Small intestine (tissue), 7 donors: ENCODE results near the gene LRRC3. TPM values are rescaled to one million over a fixed set of nuclear protein-coding genes. Genes with fewer than 3 reads are reported as not detected.

ENCODE experiments used
- DNase-seq, 2 donors: peaks; one replicate each; pipeline versions ENCODE4 v3.0.0 to v3.0.0-alpha.2; 2013
- FAIRE-seq: peaks from 2 replicates; lab custom pipeline; 2012; peaks lifted over from hg19 to GRCh38; lab: Jason Lieb, UNC
- H3K27ac ChIP-seq, 3 donors: one replicate each; pipeline ENCODE4 v1.5.1; 2013; ENCODE audit warnings: low read length in 2 of 3, mild to moderate bottlenecking in 2 of 3, control low read depth in 1 of 3, inconsistent platforms in 1 of 3, low read depth in 1 of 3, moderate library complexity in 1 of 3
- H3K27me3 ChIP-seq, 3 donors: one replicate each; pipeline ENCODE4 v1.6.1; 2013; ENCODE audit warnings: low read length in 3 of 3, inconsistent platforms in 1 of 3; ENCODE audit not compliant: control insufficient read depth in 3 of 3, insufficient read depth in 3 of 3
- H3K36me3 ChIP-seq, 3 donors: one replicate each; pipeline ENCODE4 v1.6.1; 2013; ENCODE audit warnings: low read length in 3 of 3, inconsistent platforms in 1 of 3, low read depth in 1 of 3, mild to moderate bottlenecking in 1 of 3, moderate library complexity in 1 of 3; ENCODE audit not compliant: control insufficient read depth in 3 of 3, insufficient read depth in 2 of 3
- H3K4me1 ChIP-seq, 3 donors: one replicate each; pipeline ENCODE4 v1.6.1; 2013; ENCODE audit warnings: low read length in 2 of 3, inconsistent platforms in 1 of 3, low read depth in 1 of 3, mild to moderate bottlenecking in 1 of 3, moderate library complexity in 1 of 3; ENCODE audit not compliant: control insufficient read depth in 3 of 3, insufficient read depth in 2 of 3
- H3K4me3 ChIP-seq, 3 donors: one replicate each; pipeline ENCODE4 v1.5.1; 2013; ENCODE audit warnings: low read length in 3 of 3, control low read depth in 1 of 3, inconsistent platforms in 1 of 3, low read depth in 1 of 3, mild to moderate bottlenecking in 1 of 3, moderate library complexity in 1 of 3
- H3K9me3 ChIP-seq, 2 donors: one replicate each; pipeline ENCODE4 v1.6.1; 2013; ENCODE audit warnings: low read depth in 1 of 2, low read length in 1 of 2; ENCODE audit not compliant: control insufficient read depth in 2 of 2, insufficient read depth in 1 of 2
- WGBS, 3 donors: extraction: QIAGEN DNeasy Blood & Tissue Kit; methylation state at CpG; one replicate each; pipeline ENCODE4 v1.1.7; 2013; 5-methylcytosine and 5-hydroxymethylcytosine counted together
- polyA plus RNA-seq, 4 donors: library from polyadenylated mRNA; stranded (reverse) in 3 of 4; unstranded in 1 of 4; fragments of 200-250 nt in 3 of 4; fragments of 120-200 nt in 1 of 4; gene quantifications; one replicate each; pipeline versions ENCODE4 v1.2.1 to v1.2.3, GENCODE V29; 2013
- donor health status: healthy with polysubstance abuse.
- donor health status: control.
- donor health status: control.
- donor health status: Bipolar disorder and iron deficiency.
- donor health status: healthy.

The LRRC3 gene
- polyA plus RNA-seq, 4 donors, result 0.22 to 17.3 (median 1.3) TPM

- H3K27ac ChIP-seq, result no peak overlapping the region
- H3K27me3 ChIP-seq, result no peaks in the 10 kb centered on the region
- H3K4me3 ChIP-seq, result no peak overlapping the region
- H3K9me3 ChIP-seq, result no peaks in the 10 kb centered on the region
- 64 to 84% (median 74%) methylated on average over 30 of the region's 30 CpGs for WGBS, 3 donors
- DNase-seq (no peak), FAIRE-seq (no peak)
- peaks cover 0 to 9% (median 0%) of the 10 kb centered on the region in 3 donors for H3K4me1 ChIP-seq
- no peaks in the 10 kb centered on the region for H3K36me3 ChIP-seq
These were observed 53.6 kb downstream of the LRRC3 start for GRCh38 chr21:44508711-44509445.

GRCh38 chr21:44509539-44509938, 54.2 kb downstream of the LRRC3 start:
- DNase-seq (peak in 1 of 2 donors; percentile 82), FAIRE-seq (no peak)
- Histone ChIP-seq H3K36me3 (no peaks in the 10 kb centered on the region), H3K27me3 (no peaks in the 10 kb centered on the region), H3K9me3 (no peaks in the 10 kb centered on the region), H3K4me1 (peaks cover 0 to 9% (median 0%) of the 10 kb centered on the region in 3 donors), H3K27ac (no peak overlapping the region), H3K4me3 (no peak overlapping the region)
- 11 to 69% (median 25%) methylated on average over 9 to 12 of the region's 12 CpGs for WGBS, 3 donors

GRCh38 chr21:44510109-44510507, 54.8 kb downstream of the LRRC3 start:
- Histone ChIP-seq H3K4me1 (peaks cover 0 to 9% (median 0%) of the 10 kb centered on the region in 3 donors), H3K4me3 (peak overlapping the region in 1 of 3 donors; percentile 37), H3K36me3 (no peaks in the 10 kb centered on the region), H3K9me3 (no peaks in the 10 kb centered on the region), H3K27me3 (no peaks in the 10 kb centered on the region), H3K27ac (no peak overlapping the region)
- DNase-seq (no peak), FAIRE-seq (no peak)
- 31 to 54% (median 43%) methylated on average over 18 of the region's 18 CpGs for WGBS, 3 donors

- FAIRE-seq (no peak), DNase-seq (peak; percentile 74 to 87)
- Histone ChIP-seq H3K27ac (peak overlapping the region in 1 of 3 donors; percentile 62), H3K4me3 (peak overlapping the region in 2 of 3 donors; percentile 26 to 37), H3K27me3 (no peaks in the 10 kb centered on the region), H3K9me3 (no peaks in the 10 kb centered on the region), H3K36me3 (no peaks in the 10 kb centered on the region), H3K4me1 (peaks cover 0 to 6% (median 0%) of the 10 kb centered on the region in 3 donors)
- WGBS, 3 donors, result 1 to 9% (median 6%) methylated on average over 26 to 36 of the region's 36 CpGs
These were observed 55.4 kb downstream of the LRRC3 start for GRCh38 chr21:44510508-44511218.

GRCh38 chr21:44511219-44511937, 56.1 kb downstream of the LRRC3 start:
- FAIRE-seq (no peak), DNase-seq (no peak)
- H3K36me3 ChIP-seq, result no peaks in the 10 kb centered on the region
- H3K27ac ChIP-seq, result no peak overlapping the region
- 84 to 87% (median 87%) methylated on average over 11 of the region's 11 CpGs for WGBS, 3 donors
- H3K27me3 ChIP-seq, result no peaks in the 10 kb centered on the region
- H3K9me3 ChIP-seq, result no peaks in the 10 kb centered on the region
- H3K4me1 ChIP-seq, result no peaks in the 10 kb centered on the region
- no peak overlapping the region for H3K4me3 ChIP-seq

Other genes starting within 250 kb of the LRRC3 start
- gene ICOSLG, start 214.6 kb upstream of the LRRC3 start, polyA plus RNA-seq, result 1 to 10 TPM in 3 of 4 donors, under 1 TPM in 1; 0.89 to 3.3 (median 2.9) TPM
- gene DNMT3L, start 193.6 kb upstream of the LRRC3 start, polyA plus RNA-seq, result under 1 TPM in 1 of 4 donors, not detected in 3; 0.07 TPM
- gene AIRE, start 169.6 kb upstream of the LRRC3 start, polyA plus RNA-seq, result 1 to 10 TPM in 1 of 4 donors, under 1 TPM in 1, not detected in 2; 0.06 to 7.0 TPM
- 100 to 1,000 TPM; 138 to 281 (median 216) TPM for gene PFKL, start 155.5 kb upstream of the LRRC3 start, polyA plus RNA-seq
- 10 to 100 TPM; 17.9 to 35.9 (median 32.3) TPM for gene CFAP410, start 116.1 kb upstream of the LRRC3 start, polyA plus RNA-seq
- 1 to 10 TPM in 3 of 4 donors, under 1 TPM in 1; 0.89 to 2.7 (median 2.3) TPM for gene TRPM2, start 101.9 kb upstream of the LRRC3 start, polyA plus RNA-seq
- not detected for gene KRTAP10-1, start 84.7 kb downstream of the LRRC3 start, polyA plus RNA-seq
- not detected for gene KRTAP10-2, start 96.0 kb downstream of the LRRC3 start, polyA plus RNA-seq
- gene KRTAP10-3, start 103.3 kb downstream of the LRRC3 start, polyA plus RNA-seq, result not detected
- not detected for gene KRTAP10-4, start 118.2 kb downstream of the LRRC3 start, polyA plus RNA-seq
- gene KRTAP10-5, start 125.1 kb downstream of the LRRC3 start, polyA plus RNA-seq, result not detected
- gene KRTAP10-6, start 137.0 kb downstream of the LRRC3 start, polyA plus RNA-seq, result not detected
- not detected for gene KRTAP10-7, start 145.1 kb downstream of the LRRC3 start, polyA plus RNA-seq
- gene KRTAP10-8, start 156.6 kb downstream of the LRRC3 start, polyA plus RNA-seq, result not detected
- not detected for gene KRTAP10-9, start 171.6 kb downstream of the LRRC3 start, polyA plus RNA-seq
- gene KRTAP10-10, start 181.8 kb downstream of the LRRC3 start, polyA plus RNA-seq, result not detected
- gene KRTAP10-11, start 190.9 kb downstream of the LRRC3 start, polyA plus RNA-seq, result not detected
- gene KRTAP12-4, start 199.1 kb downstream of the LRRC3 start, polyA plus RNA-seq, result not detected
- not detected for gene KRTAP12-3, start 202.4 kb downstream of the LRRC3 start, polyA plus RNA-seq
- not detected for gene KRTAP12-2, start 211.4 kb downstream of the LRRC3 start, polyA plus RNA-seq
- gene KRTAP12-1, start 226.7 kb downstream of the LRRC3 start, polyA plus RNA-seq, result under 1 TPM in 1 of 4 donors, not detected in 3; 0.09 TPM
- gene KRTAP10-12, start 241.7 kb downstream of the LRRC3 start, polyA plus RNA-seq, result not detected